A549 treated with DMSO at 1 μM for 4 hours (cell line): ENCODE results near the gene FGF13. TPM values are rescaled to one million over a fixed set of nuclear protein-coding genes. Genes with fewer than 3 reads are reported as not detected.

Source experiments
- total RNA-seq: library from RNA; stranded (reverse); fragments of 200-300 nt; extraction: Qiagen RNA extraction; gene quantifications from 5 replicates; pipeline ENCODE4 v1.2.3, GENCODE V29; 2022; ENCODE audit warnings: low read depth

The FGF13 gene
- total RNA-seq: 0.14 TPM in 2 of 5 replicates, not detected in the others

DNA sequence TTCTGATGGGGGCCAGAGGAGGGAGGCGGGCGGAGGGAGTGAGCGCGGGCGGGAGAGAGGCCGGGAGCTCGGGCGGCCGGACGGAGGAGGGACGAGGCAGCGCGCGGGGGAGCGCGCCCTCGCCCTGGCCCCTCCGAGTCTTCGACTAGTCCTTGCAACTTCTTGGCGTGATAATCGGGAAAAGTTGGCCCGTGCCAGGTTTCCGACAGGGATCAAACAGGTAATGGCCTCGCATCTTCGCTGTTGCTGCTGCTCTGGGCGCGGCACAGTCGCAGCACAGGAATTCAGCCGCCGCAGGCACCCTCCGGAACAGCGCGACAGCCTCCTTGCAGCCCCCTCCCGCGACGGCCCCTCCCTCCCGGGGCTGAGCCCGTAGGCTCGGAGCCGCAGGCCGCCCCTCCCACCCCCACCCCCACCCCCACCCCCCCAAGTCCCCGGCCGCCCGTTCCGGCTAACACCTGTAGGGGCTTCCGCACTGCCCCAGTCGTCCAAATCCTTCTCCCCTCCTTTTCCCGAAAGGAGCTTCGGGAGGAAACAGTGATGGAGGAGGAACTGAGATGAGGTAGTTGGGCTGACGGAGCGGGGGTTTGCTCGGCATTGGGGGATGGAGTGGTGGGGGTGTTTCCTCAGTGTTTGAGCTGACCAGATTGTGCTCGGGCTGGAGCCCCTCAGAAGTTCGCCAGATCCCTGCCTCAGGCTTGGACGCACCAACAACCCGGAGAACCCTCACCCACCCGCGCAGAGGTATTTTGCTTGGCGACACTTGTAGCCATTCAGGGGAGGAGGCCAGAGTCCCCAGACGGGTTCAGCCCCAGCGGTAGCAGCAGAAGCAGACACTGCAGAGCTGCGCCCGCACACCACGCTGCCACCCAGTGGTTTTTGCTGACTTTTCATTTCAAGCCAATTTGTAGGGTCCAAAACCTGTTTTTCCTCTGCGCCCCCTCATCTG lies at the start of gene FGF13:
TSS of gene FGF13 (minus strand) at position 319 of the 949 bp plus-strand sequence. CDS start 714 bp downstream, outside the sequence.

